ENCODE results near the gene VPS54. TPM values are rescaled to one million over a fixed set of nuclear protein-coding genes. Genes with fewer than 3 reads are reported as not detected.
"Not testable (repeated sequence)": the region's sequence is repeated elsewhere in the genome, so short reads cannot be mapped to it uniquely, and the experiment has no call there.

Gene VPS54
- total RNA-seq, 1 experiment from 2014 or later, result 35.9 TPM

DNA sequence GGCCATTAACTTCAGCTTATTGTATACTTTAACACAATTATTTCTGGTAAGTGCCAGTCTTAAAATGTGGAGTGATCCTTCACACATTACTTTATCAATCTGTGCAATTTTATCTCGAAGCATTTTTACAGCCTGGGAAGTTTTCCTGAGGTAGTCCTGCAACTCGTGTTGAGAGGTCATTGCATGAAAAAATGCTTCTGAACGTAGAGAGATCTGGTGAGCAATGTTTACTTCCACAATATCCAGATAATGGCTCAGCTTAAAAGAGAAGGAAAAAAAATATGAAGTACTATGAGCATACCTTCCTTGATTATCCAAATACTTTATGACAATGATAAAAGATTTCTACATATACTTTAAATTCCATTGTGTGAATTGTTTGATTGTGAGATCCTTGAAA is 57.0 kb downstream of the VPS54 start:
- DNase-seq (ENCODE audit: low spot score), result no peak
- in situ Hi-C loops (cut with HindIII; ENCODE audit: low sequenced_read_pairs), result no loop called here

DNA sequence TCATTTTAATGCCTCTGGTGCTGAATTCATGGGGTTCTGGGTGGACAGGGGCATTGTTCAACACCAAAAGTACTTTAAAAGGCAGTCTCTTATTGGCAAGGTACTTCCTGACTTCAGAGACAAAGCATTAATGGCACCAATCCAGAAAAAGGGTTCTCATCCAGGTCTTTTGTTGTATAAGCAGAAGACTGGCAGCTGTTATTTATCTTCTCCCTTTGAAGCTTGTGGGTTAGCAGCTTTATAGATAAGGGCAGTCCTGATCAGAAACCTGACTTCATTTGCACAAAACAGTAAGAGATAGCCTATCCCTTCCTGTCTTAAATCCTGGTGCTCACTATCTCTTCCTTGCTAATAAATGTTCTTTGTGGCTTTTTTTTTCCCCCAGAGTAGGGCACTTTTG is 68.8 kb downstream of the VPS54 start:
- in situ Hi-C loops (cut with HindIII; ENCODE audit: low sequenced_read_pairs), result no loop called here
- DNase-seq (ENCODE audit: low spot score), result no peak

- DNase-seq (ENCODE audit: low spot score), result no peak
- in situ Hi-C loops (cut with HindIII; ENCODE audit: low sequenced_read_pairs), result no loop called here
Observed at GRCh38 chr2:63942788-63943187, 76.4 kb downstream of the VPS54 start.

DNA sequence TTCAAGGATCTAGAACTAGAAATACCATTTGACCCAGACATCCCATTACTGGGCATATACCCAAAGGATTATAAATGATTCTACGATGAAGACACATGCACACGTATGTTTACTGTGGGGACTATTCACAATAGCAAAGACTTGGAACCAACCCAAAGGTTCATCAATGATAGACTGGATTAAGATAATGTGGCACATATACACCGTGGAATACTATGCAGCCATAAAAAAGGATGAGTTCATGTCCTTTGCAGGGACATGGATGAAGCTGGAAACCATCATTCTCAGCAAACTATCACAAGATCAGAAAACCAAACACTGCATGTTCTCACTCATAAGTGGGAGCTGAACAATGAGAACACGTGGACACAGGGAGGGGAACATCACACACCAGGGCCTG is 87.1 kb downstream of the VPS54 start:
- DNase-seq (ENCODE audit: low spot score); in situ Hi-C loops (cut with HindIII; ENCODE audit: low sequenced_read_pairs): not testable (repeated sequence)

- in situ Hi-C loops (cut with HindIII; ENCODE audit: low sequenced_read_pairs), result no loop called here
- no peak for DNase-seq (ENCODE audit: low spot score)
Observed at GRCh38 chr2:63926815-63927214, 92.4 kb downstream of the VPS54 start.

- no peak for DNase-seq (ENCODE audit: low spot score)
- in situ Hi-C loops (cut with HindIII; ENCODE audit: low sequenced_read_pairs), result no loop called here
Observed at GRCh38 chr2:63914311-63914710, 104.9 kb downstream of the VPS54 start.

- in situ Hi-C loops (cut with HindIII; ENCODE audit: low sequenced_read_pairs), result no loop called here
Observed at GRCh38 chr2:63903003-63903402, 116.2 kb downstream of the VPS54 start.

DNA sequence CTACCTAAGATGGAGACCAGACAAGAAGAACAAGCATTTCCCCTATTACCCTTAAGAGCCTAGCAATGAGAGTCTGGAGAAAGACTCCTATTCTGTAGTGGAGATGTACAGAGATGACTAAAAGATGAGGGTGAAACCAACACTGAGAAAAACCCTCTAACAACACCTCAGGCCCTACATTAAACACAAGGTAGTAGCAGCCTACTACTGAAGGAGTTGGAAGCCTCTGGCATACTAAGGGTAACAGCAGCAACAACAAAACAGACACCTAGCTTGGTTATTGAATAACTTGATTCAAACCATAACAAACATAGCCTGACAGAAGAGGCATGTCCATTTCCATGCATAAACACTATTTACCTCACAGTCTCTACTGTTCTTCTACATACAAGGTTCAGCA is 117.1 kb downstream of the VPS54 start:
- in situ Hi-C loops (cut with HindIII; ENCODE audit: low sequenced_read_pairs), result no loop called here
- no peak for DNase-seq (ENCODE audit: low spot score)

More at GRCh38 chr2:63903003-63903402, 116.2 kb downstream of the VPS54 start:
- DNase-seq (ENCODE audit: low spot score), result no peak

- no peak for DNase-seq (ENCODE audit: low spot score)
- in situ Hi-C loops (cut with HindIII; ENCODE audit: low sequenced_read_pairs), result no loop called here
Observed at GRCh38 chr2:63899639-63900038, 119.6 kb downstream of the VPS54 start.

- in situ Hi-C loops (cut with HindIII; ENCODE audit: low sequenced_read_pairs), result no loop called here
Observed at GRCh38 chr2:63898839-63899238, 120.4 kb downstream of the VPS54 start.

DNA sequence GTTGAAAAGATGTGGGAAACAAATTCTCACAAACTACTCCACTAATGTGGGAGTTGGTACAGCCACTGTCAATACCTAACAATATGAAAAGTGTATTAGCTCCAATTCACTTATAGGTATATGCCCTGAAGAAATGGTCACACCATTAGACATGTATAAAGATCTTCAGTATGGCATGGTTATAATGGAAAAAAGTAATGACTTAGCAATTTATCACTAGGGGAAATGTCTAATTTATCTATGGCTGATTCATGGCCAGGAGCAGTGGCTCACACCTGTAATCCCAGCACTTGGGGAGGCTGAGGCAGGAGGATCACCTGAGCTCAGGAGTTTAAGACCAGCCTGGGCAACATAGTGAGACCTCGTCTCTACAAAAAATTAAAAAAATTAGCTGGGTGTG is 125.1 kb downstream of the VPS54 start:
- in situ Hi-C loops (cut with HindIII; ENCODE audit: low sequenced_read_pairs), result no loop called here
- DNase-seq (ENCODE audit: low spot score), result no peak

More at GRCh38 chr2:63898839-63899238, 120.4 kb downstream of the VPS54 start:
- DNase-seq (ENCODE audit: low spot score), result no peak

- in situ Hi-C loops (cut with HindIII; ENCODE audit: low sequenced_read_pairs), result no loop called here
- no peak for DNase-seq (ENCODE audit: low spot score)
Observed at GRCh38 chr2:63893163-63893562, 126.1 kb downstream of the VPS54 start.

GRCh38 chr2:63891488-63892030 is 127.7 kb downstream of the VPS54 start:
- in situ Hi-C loops (cut with HindIII; ENCODE audit: low sequenced_read_pairs), result no loop called here
- no peak for DNase-seq (ENCODE audit: low spot score)

- no peak for DNase-seq (ENCODE audit: low spot score)
- in situ Hi-C loops (cut with HindIII; ENCODE audit: low sequenced_read_pairs), result no loop called here
Observed at GRCh38 chr2:63890678-63891077, 128.6 kb downstream of the VPS54 start.

DNA sequence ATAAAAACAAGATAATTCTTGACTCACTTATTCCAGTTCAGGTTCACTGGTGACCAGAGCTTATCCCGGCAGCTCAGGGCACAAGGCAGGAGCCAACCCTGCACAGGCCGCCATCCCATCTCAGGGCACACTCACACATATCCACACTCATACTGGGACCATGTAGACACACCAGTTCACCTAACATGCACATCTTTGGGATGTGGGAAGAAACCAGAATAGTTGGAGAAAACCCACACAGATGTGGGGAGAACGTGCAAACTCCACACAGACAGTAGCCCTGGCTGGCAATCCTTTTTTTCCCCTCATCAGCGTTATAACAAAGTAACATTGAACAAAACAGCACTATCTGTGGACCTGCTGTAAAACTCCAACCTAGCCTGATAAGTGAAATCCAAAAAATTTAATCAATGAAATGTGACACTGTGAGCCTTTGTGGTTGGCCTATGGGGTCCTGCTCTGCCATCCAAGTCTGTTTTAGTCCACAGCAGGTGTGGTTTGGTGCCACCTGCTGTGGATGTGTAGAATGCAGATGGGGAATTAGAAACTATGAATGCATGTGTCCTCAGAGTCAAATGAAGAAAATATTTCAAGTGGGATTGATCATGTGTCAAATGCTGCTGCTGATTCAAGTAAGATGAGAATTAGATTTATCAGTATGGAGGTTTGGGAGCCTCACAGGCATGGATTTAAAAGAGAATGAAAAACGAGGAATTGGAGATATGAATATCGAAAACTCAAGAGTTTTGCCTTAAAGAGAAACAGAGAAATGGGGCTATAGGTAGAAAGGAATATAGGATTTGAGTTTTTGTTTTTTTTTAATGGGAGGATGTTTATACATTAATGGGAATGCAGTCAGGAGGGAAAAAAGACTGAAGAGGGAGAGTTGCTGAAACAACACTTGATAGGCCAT is 130.5 kb downstream of the VPS54 start:
- peak; percentile 62 for DNase-seq (ENCODE audit: low spot score)
- in situ Hi-C loops (cut with HindIII; ENCODE audit: low sequenced_read_pairs), result no loop called here

GRCh38 chr2:63888053-63888452 is 131.2 kb downstream of the VPS54 start:
- DNase-seq (ENCODE audit: low spot score), result no peak
- in situ Hi-C loops (cut with HindIII; ENCODE audit: low sequenced_read_pairs), result no loop called here

GRCh38 chr2:63886445-63886844 is 132.8 kb downstream of the VPS54 start:
- in situ Hi-C loops (cut with HindIII; ENCODE audit: low sequenced_read_pairs), result no loop called here
- no peak for DNase-seq (ENCODE audit: low spot score)

- DNase-seq (ENCODE audit: low spot score), result no peak
- in situ Hi-C loops (cut with HindIII; ENCODE audit: low sequenced_read_pairs), result no loop called here
Observed at GRCh38 chr2:63882395-63883105, 136.7 kb downstream of the VPS54 start.

GRCh38 chr2:63881205-63881604 is 138.0 kb downstream of the VPS54 start:
- in situ Hi-C loops (cut with HindIII; ENCODE audit: low sequenced_read_pairs), result no loop called here
- no peak for DNase-seq (ENCODE audit: low spot score)

DNA sequence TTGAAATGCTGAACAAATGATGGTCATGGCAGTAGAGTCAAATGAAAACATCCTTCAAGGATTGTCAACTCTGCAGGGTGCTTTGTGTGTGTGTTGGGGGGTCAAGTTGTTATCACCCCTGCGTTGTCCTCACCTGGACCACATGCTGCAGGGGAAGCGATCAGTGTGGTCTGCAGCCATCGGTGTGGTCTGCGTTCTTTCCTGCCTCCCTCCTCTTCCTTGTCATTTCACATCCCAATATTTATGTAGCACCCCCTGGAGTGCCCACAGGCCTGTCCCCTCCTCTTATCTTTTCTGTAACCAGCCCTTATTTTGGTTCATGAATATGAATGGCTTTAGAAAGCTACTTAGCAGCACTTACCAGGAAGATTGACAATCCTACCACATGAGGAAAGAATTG is 138.6 kb downstream of the VPS54 start:
- no peak for DNase-seq (ENCODE audit: low spot score)
- in situ Hi-C loops (cut with HindIII; ENCODE audit: low sequenced_read_pairs), result no loop called here
